Measurements from ENCODE around the gene CD81. TPM values are rescaled to one million over a fixed set of nuclear protein-coding genes. Genes with fewer than 3 reads are reported as not detected.

The CD81 gene
- total and polyA plus RNA-seq, 9 of the 15 experiments (the other 6 are each of a cell fraction or from before 2014, with no cell fraction given): 2.4 to 189 (median 61.7) TPM

DNA sequence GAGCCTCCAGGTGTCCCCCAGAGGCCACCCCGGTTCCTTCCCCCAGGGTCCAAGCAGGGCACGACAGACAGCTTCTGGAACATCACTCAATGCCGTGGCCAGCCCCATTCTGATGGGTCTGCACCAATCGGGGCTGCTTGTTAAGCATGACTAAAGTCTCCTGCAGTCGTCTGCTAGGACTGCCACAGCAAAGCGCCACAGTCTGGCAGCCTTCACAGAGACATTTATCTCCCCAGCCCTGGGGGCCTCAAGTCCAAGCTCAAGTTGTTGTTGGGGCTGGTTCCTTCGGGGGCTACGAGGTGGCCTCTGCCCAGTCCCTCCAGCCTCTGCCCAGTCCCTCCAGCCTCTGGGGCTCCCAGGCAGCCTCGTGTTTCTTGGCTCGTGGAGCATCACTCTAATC, 14.0 kb upstream of the CD81 start:
- peaks cover 0 to 7% of the 10 kb centered on the region in 2 experiments; a peak in 2 of 5 replicates for H3K4me1 ChIP-seq (replicated peaks in 1 of 2; ENCODE audit: control insufficient read depth in 2 of 2, insufficient read depth in 2 of 2, low read length in 2 of 2)
- DNase-seq (ENCODE audit: extremely low read depth in 1 of 4, low spot score in 3 of 4): no peak
- H2AFZ ChIP-seq (ENCODE audit: low read depth, low read length): no peak overlapping the region
- H3K36me3 ChIP-seq (ENCODE audit: control insufficient read depth, insufficient read depth, low read length): no peaks in the 10 kb centered on the region
- no peak for FAIRE-seq
- H3K79me2 ChIP-seq (ENCODE audit: control insufficient read depth, insufficient read depth, low read length): no peaks in the 10 kb centered on the region
- H3K4me2 ChIP-seq (ENCODE audit: insufficient read depth, low read length): no peak overlapping the region
- ATAC-seq: no peak
- H3K9me3 ChIP-seq (replicated peaks; ENCODE audit: control insufficient read depth, insufficient read depth, low read depth, low read length): no peaks in the 10 kb centered on the region
- no peak overlapping the region for H3K4me3 ChIP-seq
- in situ Hi-C loops (cut with MboI): no loop called here
- intact Hi-C loops (cut with micrococcal nuclease): no loop called here
- peaks cover 25 to 86% of the 10 kb centered on the region in 2 experiments for H3K27me3 ChIP-seq (ENCODE audit: control insufficient read depth in 2 of 2, insufficient read depth in 2 of 2, low read length in 2 of 2)
- no peak overlapping the region for H3K27ac ChIP-seq (ENCODE audit: extremely low read depth, low read depth, low read length)
- no TSS peak for BruUV-seq (replicated peaks)
- ChIA-PET POLR2A (interaction anchor here (0.9 to 1.6 kb wide), 4 partner anchors 8 to 15 kb away, joined by 3 to 7 read pairs (median 4); partner anchors contain the start of gene CD81), CTCF (ENCODE audit: low intra/inter-chr PET ratio) (no interaction called here)
- 4% methylated on average over 10 of the region's 10 CpGs for WGBS (ENCODE audit: insufficient coverage, low coverage, missing lambda C conversion rate)
- H3K9ac ChIP-seq (ENCODE audit: insufficient read depth in 1 of 2, low read depth in 2 of 2, low read length in 2 of 2): no peak overlapping the region
- H3K9me1 ChIP-seq (ENCODE audit: control insufficient read depth, insufficient read depth, low read length): no peaks in the 10 kb centered on the region
- TF ChIP-seq ZNF347 (CRISPR knock-in tag; IDR thresholded peaks at IDR 0.05; ENCODE audit: low read depth) (no peak), ETV1 (tag; conservative IDR thresholded peaks at IDR 0.05; ENCODE audit: low read depth) (no peak), THRAP3 (IDR thresholded peaks at IDR 0.05; ENCODE audit: borderline replicate concordance) (no peak), TBP (optimal IDR thresholded peaks at IDR 0.05; ENCODE audit: low read depth, low read length) (no peak)
- H4K20me1 ChIP-seq (replicated peaks; ENCODE audit: control insufficient read depth, insufficient read depth, low read length): peaks cover 22% of the 10 kb centered on the region

DNA sequence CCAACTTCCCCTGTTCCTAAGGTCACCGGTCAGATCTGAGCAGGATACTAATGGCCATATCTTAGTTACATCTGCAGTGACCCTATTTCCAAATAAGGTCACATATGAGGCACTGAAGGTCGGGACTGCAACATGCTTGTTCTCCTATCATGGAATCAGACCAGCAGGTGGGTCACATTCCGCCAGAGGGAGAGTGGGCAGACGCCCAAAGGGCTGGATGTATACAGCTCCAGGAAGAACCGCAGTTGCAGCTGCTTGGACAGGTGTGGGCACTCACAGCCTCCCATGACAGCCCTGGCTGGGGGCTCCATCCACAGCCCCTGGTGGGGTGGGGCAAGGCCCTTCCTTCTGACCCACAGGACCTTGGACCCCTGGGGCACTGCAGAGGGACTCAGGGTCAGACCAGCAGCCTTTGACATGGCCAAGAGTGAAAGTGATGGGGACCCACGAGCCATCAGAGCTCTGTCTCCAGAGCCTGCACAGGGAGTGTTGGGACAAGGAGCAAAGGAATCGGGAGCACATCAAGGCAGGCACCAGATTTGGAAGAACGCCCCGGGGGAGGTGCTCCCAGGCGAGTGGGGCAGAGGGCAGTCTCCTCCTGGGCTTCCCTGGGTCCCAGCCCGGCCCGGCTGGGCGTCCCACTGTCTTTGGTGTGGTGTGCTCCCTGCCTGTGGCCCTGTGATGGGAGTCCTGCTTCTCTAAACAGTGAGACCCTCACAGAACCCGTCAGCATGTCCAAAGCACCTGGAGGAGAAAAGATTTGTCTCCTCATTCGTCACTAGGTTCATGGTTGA, 13.3 kb upstream of the CD81 start:
- ATAC-seq: no peak
- H3K27me3 ChIP-seq (ENCODE audit: control insufficient read depth in 2 of 2, insufficient read depth in 2 of 2, low read length in 2 of 2): peaks cover 22 to 84% of the 10 kb centered on the region in 2 experiments
- H3K4me2 ChIP-seq (ENCODE audit: insufficient read depth, low read length): no peak overlapping the region
- H3K4me3 ChIP-seq: no peak overlapping the region
- in situ Hi-C loops (cut with MboI): no loop called here
- CTCF ChIA-PET (ENCODE audit: low intra/inter-chr PET ratio): no interaction called here
- intact Hi-C loops (cut with micrococcal nuclease): no loop called here
- no peak for DNase-seq (ENCODE audit: extremely low read depth in 1 of 4, low spot score in 3 of 4)
- peaks cover 0 to 7% of the 10 kb centered on the region in 2 experiments; a peak in 2 of 5 replicates for H3K4me1 ChIP-seq (replicated peaks in 1 of 2; ENCODE audit: control insufficient read depth in 2 of 2, insufficient read depth in 2 of 2, low read length in 2 of 2)
- no peaks in the 10 kb centered on the region for H3K9me3 ChIP-seq (replicated peaks; ENCODE audit: control insufficient read depth, insufficient read depth, low read depth, low read length)
- H3K9ac ChIP-seq (ENCODE audit: insufficient read depth in 1 of 2, low read depth in 2 of 2, low read length in 2 of 2): no peak overlapping the region
- no peaks in the 10 kb centered on the region for H3K9me1 ChIP-seq (ENCODE audit: control insufficient read depth, insufficient read depth, low read length)
- peaks cover 22% of the 10 kb centered on the region for H4K20me1 ChIP-seq (replicated peaks; ENCODE audit: control insufficient read depth, insufficient read depth, low read length)
- 8% methylated on average over 11 of the region's 15 CpGs for WGBS (ENCODE audit: insufficient coverage, low coverage, missing lambda C conversion rate)
- H3K27ac ChIP-seq (ENCODE audit: extremely low read depth, low read depth, low read length): no peak overlapping the region
- FAIRE-seq: no peak
- no peaks in the 10 kb centered on the region for H3K79me2 ChIP-seq (ENCODE audit: control insufficient read depth, insufficient read depth, low read length)
- BruUV-seq (replicated peaks): no TSS peak
- no peaks in the 10 kb centered on the region for H3K36me3 ChIP-seq (ENCODE audit: control insufficient read depth, insufficient read depth, low read length)
- H2AFZ ChIP-seq (ENCODE audit: low read depth, low read length): no peak overlapping the region
- POLR2A ChIA-PET: interaction anchor here (1.0 to 1.6 kb wide), 3 partner anchors 9 to 14 kb away, joined by 3 to 7 read pairs (median 4); partner anchors contain the start of gene CD81
- TF ChIP-seq, protein P1, sequence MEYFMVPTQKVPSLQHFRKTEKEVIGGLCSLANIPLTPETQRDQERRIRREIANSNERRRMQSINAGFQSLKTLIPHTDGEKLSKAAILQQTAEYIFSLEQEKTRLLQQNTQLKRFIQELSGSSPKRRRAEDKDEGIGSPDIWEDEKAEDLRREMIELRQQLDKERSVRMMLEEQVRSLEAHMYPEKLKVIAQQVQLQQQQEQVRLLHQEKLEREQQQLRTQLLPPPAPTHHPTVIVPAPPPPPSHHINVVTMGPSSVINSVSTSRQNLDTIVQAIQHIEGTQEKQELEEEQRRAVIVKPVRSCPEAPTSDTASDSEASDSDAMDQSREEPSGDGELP (CRISPR knock-in tag; IDR thresholded peaks at IDR 0.05; ENCODE audit: borderline replicate concordance): no peak
- TF ChIP-seq, protein P2, sequence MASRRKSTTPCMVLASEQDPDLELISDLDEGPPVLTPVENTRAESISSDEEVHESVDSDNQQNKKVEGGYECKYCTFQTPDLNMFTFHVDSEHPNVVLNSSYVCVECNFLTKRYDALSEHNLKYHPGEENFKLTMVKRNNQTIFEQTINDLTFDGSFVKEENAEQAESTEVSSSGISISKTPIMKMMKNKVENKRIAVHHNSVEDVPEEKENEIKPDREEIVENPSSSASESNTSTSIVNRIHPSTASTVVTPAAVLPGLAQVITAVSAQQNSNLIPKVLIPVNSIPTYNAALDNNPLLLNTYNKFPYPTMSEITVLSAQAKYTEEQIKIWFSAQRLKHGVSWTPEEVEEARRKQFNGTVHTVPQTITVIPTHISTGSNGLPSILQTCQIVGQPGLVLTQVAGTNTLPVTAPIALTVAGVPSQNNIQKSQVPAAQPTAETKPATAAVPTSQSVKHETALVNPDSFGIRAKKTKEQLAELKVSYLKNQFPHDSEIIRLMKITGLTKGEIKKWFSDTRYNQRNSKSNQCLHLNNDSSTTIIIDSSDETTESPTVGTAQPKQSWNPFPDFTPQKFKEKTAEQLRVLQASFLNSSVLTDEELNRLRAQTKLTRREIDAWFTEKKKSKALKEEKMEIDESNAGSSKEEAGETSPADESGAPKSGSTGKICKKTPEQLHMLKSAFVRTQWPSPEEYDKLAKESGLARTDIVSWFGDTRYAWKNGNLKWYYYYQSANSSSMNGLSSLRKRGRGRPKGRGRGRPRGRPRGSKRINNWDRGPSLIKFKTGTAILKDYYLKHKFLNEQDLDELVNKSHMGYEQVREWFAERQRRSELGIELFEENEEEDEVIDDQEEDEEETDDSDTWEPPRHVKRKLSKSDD (conservative IDR thresholded peaks at IDR 0.05; ENCODE audit: low read length): no peak
- TF ChIP-seq, protein P3, sequence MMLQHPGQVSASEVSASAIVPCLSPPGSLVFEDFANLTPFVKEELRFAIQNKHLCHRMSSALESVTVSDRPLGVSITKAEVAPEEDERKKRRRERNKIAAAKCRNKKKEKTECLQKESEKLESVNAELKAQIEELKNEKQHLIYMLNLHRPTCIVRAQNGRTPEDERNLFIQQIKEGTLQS (IDR thresholded peaks at IDR 0.05): no peak
- TF ChIP-seq, protein P3 (CRISPR knock-in tag; conservative IDR thresholded peaks at IDR 0.05): no peak
- TF ChIP-seq NCOA2 (IDR thresholded peaks at IDR 0.05; ENCODE audit: partially characterized antibody in 2 of 2): no peak
- TF ChIP-seq TAF15 (IDR thresholded peaks at IDR 0.05; ENCODE audit: low read depth, low read length): no peak
